GM12874 (cell line): ENCODE results near the gene S100A11.

Experiments
- CTCF ChIP-seq: IDR thresholded peaks from 2 replicates; pipeline ENCODE4 v1.5.1; 2011; ENCODE audit warnings: low read depth, mild to moderate bottlenecking, control low read depth, low read length, moderate library complexity; ENCODE audit not compliant: insufficient read depth

Gene S100A11

DNA sequence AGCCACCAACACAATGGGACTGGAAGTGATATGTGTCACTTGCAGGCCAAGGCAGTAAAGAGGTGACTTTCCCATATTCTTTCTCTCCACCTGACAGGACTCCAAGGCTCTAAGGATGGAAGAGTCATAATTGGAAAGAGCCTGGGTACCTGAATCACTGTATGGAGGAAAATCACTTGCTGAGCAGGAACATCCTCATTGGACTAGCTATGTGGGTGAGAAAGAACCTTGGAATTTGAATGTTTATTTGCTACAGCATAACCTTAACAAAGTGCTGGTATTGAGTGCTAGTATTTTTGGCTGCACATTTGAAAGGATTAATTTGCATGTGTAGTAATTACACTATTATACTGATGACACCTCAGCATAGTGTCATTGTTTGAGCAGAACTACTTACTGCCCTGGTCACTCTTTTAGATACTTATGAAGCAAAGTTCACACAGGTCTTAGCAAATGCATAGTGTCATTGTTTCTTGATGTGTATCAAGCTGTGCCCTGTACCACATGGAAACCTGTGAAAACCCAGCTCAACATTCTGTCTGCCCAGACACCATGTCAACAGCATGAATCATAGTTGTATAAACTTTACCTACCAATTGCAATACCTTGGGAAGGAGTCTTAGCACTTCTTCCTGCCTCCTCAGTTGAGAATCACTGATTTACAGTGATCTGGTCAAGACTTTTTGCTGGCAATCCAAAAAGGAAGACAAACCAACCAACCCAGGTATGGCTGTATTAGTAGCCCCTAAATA, 38.0 kb downstream of the S100A11 start:
- TF ChIP-seq CTCF, result no peak

DNA sequence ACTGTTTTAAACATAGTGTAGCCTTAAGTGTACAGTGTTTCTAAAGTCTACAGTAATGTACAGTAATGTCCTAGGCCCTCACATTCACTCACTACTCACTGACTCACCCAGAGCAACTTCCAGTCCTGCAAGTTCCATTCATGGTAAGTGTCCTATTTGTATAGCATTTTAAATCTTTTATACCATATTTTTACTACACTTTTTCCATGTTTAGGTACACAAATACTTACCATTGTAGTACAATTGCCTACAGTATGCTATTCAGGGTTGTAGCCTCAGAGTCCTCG, 39.6 kb downstream of the S100A11 start:
- TF ChIP-seq CTCF, result no peak

DNA sequence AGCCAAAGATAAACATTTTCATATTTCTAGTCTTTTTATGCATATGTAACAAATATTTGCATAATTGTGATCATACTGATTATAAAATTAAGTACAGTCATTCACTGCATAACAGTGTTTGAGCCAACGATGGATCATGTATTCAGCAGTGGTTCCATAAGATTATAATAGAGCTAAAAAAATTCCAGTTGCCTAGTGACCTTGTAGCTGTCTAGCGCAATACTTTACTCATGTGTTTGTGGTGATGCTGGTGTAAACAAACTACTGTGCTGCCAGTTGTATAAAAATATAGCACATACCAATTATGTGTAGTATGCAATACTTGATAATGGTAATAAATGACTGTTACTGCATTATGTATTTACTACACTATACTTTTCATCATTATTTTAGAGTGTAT, 41.0 kb downstream of the S100A11 start:
- TF ChIP-seq CTCF, result no peak

- no peak for TF ChIP-seq CTCF
Measured at GRCh38 chr1:151994956-151995355, 41.8 kb downstream of the S100A11 start.

DNA sequence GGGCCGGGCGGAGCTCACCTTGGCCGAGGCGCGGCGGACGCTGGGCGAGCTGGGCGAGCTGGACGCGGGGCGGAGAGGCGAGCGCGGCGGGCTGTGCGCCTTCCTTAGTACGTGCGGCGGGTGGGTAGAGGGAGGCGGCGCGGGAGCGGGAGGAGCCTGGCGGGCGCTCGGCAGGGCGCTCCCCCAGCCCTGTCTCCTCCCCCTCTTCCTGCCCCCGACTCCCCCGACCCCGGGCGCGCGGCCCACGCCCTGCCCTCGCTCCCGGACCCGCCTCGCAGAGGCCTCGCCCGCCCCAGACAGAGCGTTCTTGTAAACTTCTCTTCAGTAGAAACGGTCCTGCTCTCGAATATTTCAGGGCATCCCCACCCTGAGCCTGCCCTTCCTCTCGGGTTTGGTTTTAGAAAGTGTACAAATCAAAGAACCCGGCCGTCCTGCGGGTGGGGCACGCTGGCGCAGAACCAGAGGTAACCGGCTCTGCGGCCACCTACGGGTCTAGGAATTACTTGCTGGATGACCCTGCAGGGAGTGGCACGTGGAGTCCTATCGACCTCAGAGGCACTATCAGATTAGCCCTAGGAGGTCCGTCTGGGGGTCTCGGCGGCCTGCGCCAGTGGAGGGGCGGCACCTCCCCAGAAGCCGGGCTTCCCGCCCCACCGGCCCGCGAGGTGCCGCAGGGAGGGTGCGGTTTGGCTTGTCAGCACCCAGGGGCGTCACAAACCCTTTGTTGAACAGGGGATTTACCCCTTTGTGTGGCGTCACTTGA, 42.9 kb downstream of the S100A11 start, which contains the start of gene S100A10:
TSS of gene S100A10 (minus strand) at position 126 of the 763 bp plus-strand sequence. CDS start 7,629 bp downstream, outside the sequence.
- no peak for TF ChIP-seq CTCF

DNA sequence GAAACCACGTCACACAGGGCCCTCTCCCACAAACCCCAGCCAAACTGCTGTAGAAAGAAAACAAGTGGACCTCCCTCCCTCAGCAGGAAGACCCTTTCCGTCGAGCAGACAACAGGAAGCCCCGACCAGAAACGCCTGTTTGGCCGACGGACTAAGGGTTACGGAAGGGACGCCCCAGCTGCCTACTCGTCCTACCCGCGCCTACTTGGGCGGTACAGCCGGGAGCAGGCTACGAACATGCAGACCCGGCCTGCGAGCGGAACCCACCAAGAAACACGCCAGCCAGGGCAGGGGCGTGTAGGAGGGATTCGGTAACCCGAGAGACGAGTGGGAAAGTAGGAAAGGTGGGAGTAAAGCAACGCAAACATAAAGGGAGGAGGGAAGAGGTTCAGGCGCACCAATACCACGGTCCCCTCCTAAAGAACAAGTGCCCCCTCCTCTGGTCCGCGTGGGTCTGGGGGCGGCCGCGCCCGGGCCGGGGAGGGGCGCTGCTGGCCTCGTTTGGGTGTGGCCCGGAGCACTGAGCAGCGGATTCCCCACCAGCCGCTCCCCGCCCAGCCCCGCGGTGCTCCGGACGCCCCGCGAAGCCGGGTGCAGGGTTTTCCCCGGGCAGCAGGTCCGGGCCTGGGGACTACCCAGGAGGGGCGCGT, 43.6 kb downstream of the S100A11 start:
- TF ChIP-seq CTCF, result no peak

DNA sequence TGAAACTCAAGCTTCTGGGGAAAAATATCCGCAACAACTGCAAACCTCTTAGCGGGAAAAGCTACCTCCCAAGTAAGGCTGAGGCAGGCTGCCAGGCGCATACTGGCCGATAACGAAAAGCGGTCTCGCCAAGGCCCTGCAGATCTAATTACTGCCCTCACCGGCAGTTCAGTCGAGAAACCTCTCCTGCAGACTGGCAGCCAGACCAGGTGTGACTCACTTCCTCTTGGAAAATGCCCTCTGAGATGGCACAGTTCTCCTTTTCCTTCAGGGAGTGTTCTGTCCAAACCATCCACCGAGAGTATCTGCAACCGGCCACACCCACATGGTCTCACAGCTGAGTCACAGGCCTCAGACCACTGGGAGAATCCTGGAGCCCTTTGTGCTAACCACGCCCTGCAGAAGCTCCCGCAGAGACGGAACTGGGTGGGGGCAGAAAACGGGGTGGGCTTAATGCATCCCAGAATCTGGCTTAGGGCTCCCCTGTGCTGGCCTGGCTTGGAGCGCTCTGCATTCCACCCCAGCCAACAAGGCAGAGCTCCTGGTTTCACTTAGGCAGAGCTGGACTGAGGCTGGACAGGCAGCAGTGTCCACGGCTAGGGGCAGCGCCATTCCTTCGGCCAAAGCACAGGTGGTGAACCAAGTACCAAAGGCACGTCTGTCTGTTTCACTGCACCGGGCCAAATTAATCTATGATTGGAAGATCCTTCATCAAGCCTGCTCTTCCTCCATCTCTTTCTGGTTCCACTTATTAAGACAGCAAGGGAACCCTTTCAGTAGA, 44.3 kb downstream of the S100A11 start:
- TF ChIP-seq CTCF, result no peak
